Kidney glomerular epithelial cell (primary cell): ENCODE results near the gene PMEL.
"Not testable (repeated sequence)": the region's sequence is repeated elsewhere in the genome, so short reads cannot be mapped to it uniquely, and the experiment has no call there.

Source experiments
- DNase-seq: peaks from one replicate; lab custom pipeline; 2025; lab: John Stamatoyannopoulos, UW

The PMEL gene

GRCh38 chr12:55965941-55966407 is at the start of gene PMEL:
Gene PMEL (minus strand): TSS chr12:55966042. CDS start chr12:55966011, 31 bp downstream.
- DNase-seq, result no peak

- DNase-seq, result no peak
Measured at GRCh38 chr12:56014205-56014604, 48.4 kb upstream of the PMEL start.

GRCh38 chr12:56013482-56013881 is 47.6 kb upstream of the PMEL start:
- no peak for DNase-seq

GRCh38 chr12:56011509-56012090 is 45.8 kb upstream of the PMEL start:
- DNase-seq, result no peak

- DNase-seq, result no peak
Measured at GRCh38 chr12:56010111-56010570, 44.3 kb upstream of the PMEL start.

GRCh38 chr12:56007564-56008559 is 42.0 kb upstream of the PMEL start:
- peak; percentile 4 for DNase-seq

GRCh38 chr12:56004211-56004610 is 38.4 kb upstream of the PMEL start:
- no peak for DNase-seq

GRCh38 chr12:56003376-56003775 is 37.5 kb upstream of the PMEL start:
- DNase-seq, result not testable (repeated sequence)

GRCh38 chr12:56001487-56002100 is 35.8 kb upstream of the PMEL start:
- peak; percentile 13 for DNase-seq

GRCh38 chr12:55999999-56000540 is 34.2 kb upstream of the PMEL start:
- not testable (repeated sequence) for DNase-seq

- DNase-seq, result not testable (repeated sequence)
Measured at GRCh38 chr12:55999522-55999921, 33.7 kb upstream of the PMEL start.

GRCh38 chr12:55997535-55997859 is 31.7 kb upstream of the PMEL start:
- DNase-seq, result no peak

GRCh38 chr12:55996715-55997534 is 31.1 kb upstream of the PMEL start, which contains the start of gene SUOX:
Gene SUOX (plus strand): TSS chr12:55997276. CDS start chr12:56002222, 4,946 bp downstream.
- DNase-seq, result peak; percentile 95

GRCh38 chr12:55996201-55996714 is 30.4 kb upstream of the PMEL start:
- DNase-seq, result peak; percentile 53

GRCh38 chr12:55995366-55995765 is 29.5 kb upstream of the PMEL start:
- no peak for DNase-seq

- no peak for DNase-seq
Measured at GRCh38 chr12:55993230-55993853, 27.5 kb upstream of the PMEL start.

- DNase-seq, result no peak
Measured at GRCh38 chr12:55991110-55991509, 25.3 kb upstream of the PMEL start.

GRCh38 chr12:55985976-55986375 is 20.1 kb upstream of the PMEL start:
- DNase-seq, result not testable (repeated sequence)

GRCh38 chr12:55985341-55985740 is 19.5 kb upstream of the PMEL start:
- no peak for DNase-seq

GRCh38 chr12:55984861-55985260 is 19.0 kb upstream of the PMEL start:
- DNase-seq, result no peak
